ENCODE results near the gene EIF3I.

The EIF3I gene

DNA sequence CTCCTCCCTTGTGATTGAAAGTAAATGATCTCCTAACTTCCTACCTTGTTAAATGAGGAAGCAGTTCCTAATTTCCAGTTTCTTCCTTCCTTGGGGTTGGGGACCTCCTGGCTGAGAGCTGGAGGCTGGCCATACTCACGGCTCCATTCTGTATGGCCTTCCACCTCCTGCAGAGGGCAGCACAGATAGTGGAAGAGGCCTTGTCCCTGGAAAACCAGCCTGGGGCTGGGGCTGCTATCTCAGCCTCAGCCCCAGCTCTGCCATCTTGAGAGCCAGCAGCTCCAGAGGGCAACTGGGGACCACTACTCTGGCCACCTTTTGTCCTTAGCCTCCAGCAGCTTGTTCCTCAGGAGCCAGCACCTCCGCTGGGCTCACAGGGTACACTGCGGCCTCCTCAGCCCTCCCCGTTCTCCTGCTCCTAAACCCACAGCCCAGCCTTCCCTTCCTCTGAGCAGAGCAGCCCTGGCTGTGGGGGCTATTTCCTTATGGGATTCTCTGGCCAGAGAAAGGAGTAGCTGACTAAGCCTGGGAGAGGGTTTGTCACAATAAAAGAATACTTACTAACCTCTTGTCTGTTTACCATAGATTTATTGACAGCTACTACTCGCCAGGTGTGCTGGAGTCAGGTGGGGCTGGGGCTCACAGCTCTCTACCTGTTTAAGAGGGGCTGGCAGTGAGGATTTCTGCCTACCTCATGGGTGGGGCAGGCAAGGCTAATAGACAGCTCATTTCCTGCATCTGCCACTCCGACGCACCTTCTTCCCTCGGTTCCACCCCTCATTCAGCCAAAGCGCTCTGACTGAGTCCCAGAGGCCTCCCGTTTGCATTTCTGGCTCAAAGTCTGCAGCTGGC is 6.4 kb upstream of the EIF3I start:
- H4K20me1 ChIP-seq (ENCODE audit: insufficient read depth, low read length), result no peaks in the 10 kb centered on the region
- H3K9me2 ChIP-seq (ENCODE audit: low read depth, low read length), result no peaks in the 10 kb centered on the region
- H3K4me1 ChIP-seq (ENCODE audit: insufficient read depth, low read length, severe bottlenecking), result peaks cover 8% of the 10 kb centered on the region
- H3K27me3 ChIP-seq (ENCODE audit: insufficient read depth, low read length), result no peaks in the 10 kb centered on the region
- H3K4me3 ChIP-seq (ENCODE audit: low read depth, low read length, poor library complexity, severe bottlenecking), result no peak overlapping the region
- H3K4me2 ChIP-seq (ENCODE audit: low read length), result no peak overlapping the region
- peaks cover 20% of the 10 kb centered on the region; the same call in 1 of the 2 replicates for H3K36me3 ChIP-seq (ENCODE audit: insufficient read depth, low read length)
- H3K27ac ChIP-seq (ENCODE audit: low read depth, low read length, poor library complexity, severe bottlenecking), result no peak overlapping the region
- TF ChIP-seq EZH2 (IDR thresholded peaks at IDR 0.05; ENCODE audit: borderline replicate concordance, low read length), result no peak
- TF ChIP-seq, protein P1, sequence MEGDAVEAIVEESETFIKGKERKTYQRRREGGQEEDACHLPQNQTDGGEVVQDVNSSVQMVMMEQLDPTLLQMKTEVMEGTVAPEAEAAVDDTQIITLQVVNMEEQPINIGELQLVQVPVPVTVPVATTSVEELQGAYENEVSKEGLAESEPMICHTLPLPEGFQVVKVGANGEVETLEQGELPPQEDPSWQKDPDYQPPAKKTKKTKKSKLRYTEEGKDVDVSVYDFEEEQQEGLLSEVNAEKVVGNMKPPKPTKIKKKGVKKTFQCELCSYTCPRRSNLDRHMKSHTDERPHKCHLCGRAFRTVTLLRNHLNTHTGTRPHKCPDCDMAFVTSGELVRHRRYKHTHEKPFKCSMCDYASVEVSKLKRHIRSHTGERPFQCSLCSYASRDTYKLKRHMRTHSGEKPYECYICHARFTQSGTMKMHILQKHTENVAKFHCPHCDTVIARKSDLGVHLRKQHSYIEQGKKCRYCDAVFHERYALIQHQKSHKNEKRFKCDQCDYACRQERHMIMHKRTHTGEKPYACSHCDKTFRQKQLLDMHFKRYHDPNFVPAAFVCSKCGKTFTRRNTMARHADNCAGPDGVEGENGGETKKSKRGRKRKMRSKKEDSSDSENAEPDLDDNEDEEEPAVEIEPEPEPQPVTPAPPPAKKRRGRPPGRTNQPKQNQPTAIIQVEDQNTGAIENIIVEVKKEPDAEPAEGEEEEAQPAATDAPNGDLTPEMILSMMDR (IDR thresholded peaks at IDR 0.05; ENCODE audit: low read length), result peak; percentile 92
- H3K9me3 ChIP-seq (ENCODE audit: low read length), result no peaks in the 10 kb centered on the region
- H3K79me2 ChIP-seq (ENCODE audit: insufficient read depth, low read length), result no peaks in the 10 kb centered on the region
- no peak overlapping the region for H3K9ac ChIP-seq (ENCODE audit: low read length)
- no peaks in the 10 kb centered on the region for H3F3A ChIP-seq (ENCODE audit: insufficient read depth, low read length)
- H2AFZ ChIP-seq (ENCODE audit: low read length), result no peak overlapping the region

DNA sequence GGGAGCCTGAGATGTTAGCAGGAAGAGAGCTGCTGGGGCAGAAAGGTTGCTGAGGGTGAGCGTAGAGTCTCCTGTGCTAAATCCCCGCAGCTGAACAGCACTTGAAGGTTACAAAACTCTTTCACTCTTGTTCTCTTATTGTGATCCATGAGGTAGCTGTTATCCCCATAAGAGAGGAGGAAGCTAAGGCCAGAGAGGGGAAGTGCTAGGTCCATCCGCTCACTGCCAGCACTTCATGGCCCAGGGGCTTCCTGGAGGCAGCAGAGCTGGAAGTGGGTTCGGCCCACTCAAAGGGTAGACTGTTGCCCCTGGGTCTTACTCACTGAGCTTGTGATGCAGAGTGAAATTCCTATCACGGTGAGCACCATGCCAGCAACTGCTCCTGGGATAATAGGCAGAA is 5.6 kb upstream of the EIF3I start:
- TF ChIP-seq, protein P1 (IDR thresholded peaks at IDR 0.05; ENCODE audit: low read length), result no peak
- Histone ChIP-seq H3K79me2 (ENCODE audit: insufficient read depth, low read length) (no peaks in the 10 kb centered on the region), H3K27ac (ENCODE audit: low read depth, low read length, poor library complexity, severe bottlenecking) (no peak overlapping the region), H3K36me3 (ENCODE audit: insufficient read depth, low read length) (peaks cover 20% of the 10 kb centered on the region; the same call in 1 of the 2 replicates), H3K9me3 (ENCODE audit: low read length) (no peaks in the 10 kb centered on the region), H3K9ac (ENCODE audit: low read length) (no peak overlapping the region), H4K20me1 (ENCODE audit: insufficient read depth, low read length) (no peaks in the 10 kb centered on the region), H3K4me3 (ENCODE audit: low read depth, low read length, poor library complexity, severe bottlenecking) (no peak overlapping the region), H2AFZ (ENCODE audit: low read length) (no peak overlapping the region), H3K27me3 (ENCODE audit: insufficient read depth, low read length) (no peaks in the 10 kb centered on the region), H3K4me1 (ENCODE audit: insufficient read depth, low read length, severe bottlenecking) (peaks cover 15% of the 10 kb centered on the region), H3K4me2 (ENCODE audit: low read length) (no peak overlapping the region), H3K9me2 (ENCODE audit: low read depth, low read length) (no peaks in the 10 kb centered on the region), H3F3A (ENCODE audit: insufficient read depth, low read length) (no peaks in the 10 kb centered on the region)

DNA sequence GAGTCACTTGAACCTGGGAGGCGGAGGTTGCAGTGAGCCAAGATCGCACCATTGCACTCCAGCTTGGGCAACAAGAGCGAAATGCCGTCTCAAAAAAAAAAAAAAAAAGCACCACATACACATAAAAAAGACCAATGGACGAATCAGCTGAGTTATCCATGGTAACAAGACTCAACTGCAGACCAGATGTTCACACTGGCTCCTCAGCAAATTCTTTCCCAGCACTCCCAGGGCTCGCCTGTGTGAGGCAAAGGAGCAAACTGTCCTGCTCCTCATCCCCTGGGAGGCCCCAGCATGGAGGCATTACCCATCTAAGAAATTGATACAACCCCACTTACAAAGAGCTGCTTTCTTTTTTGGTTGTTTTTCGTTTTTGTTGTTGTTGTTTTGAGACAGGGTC is 3.2 kb upstream of the EIF3I start:
- Histone ChIP-seq H3K4me3 (ENCODE audit: low read depth, low read length, poor library complexity, severe bottlenecking) (no peak overlapping the region), H2AFZ (ENCODE audit: low read length) (no peak overlapping the region), H3K9ac (ENCODE audit: low read length) (no peak overlapping the region), H3K4me2 (ENCODE audit: low read length) (no peak overlapping the region), H3K36me3 (ENCODE audit: insufficient read depth, low read length) (peaks cover 26% of the 10 kb centered on the region; the same call in 1 of the 2 replicates), H3K27ac (ENCODE audit: low read depth, low read length, poor library complexity, severe bottlenecking) (no peak overlapping the region), H3F3A (ENCODE audit: insufficient read depth, low read length) (no peaks in the 10 kb centered on the region), H3K9me2 (ENCODE audit: low read depth, low read length) (no peaks in the 10 kb centered on the region), H3K4me1 (ENCODE audit: insufficient read depth, low read length, severe bottlenecking) (peaks cover 30% of the 10 kb centered on the region), H4K20me1 (ENCODE audit: insufficient read depth, low read length) (no peaks in the 10 kb centered on the region), H3K9me3 (ENCODE audit: low read length) (no peaks in the 10 kb centered on the region), H3K79me2 (ENCODE audit: insufficient read depth, low read length) (peaks cover 15% of the 10 kb centered on the region), H3K27me3 (ENCODE audit: insufficient read depth, low read length) (no peaks in the 10 kb centered on the region)
- TF ChIP-seq, protein P1 (IDR thresholded peaks at IDR 0.05; ENCODE audit: low read length), result no peak
- no peak for TF ChIP-seq EZH2 (IDR thresholded peaks at IDR 0.05; ENCODE audit: borderline replicate concordance, low read length)

Measured in OCI-LY1 (cell line).